NCI-H1092 treated with DMSO at 0.1 percent for 48 hours (cell line): ENCODE measurements around the gene SLC3A2.

ENCODE experiments used
- DNase-seq: peaks from one replicate; lab custom pipeline; 2025; lab: John Stamatoyannopoulos, UW

Gene SLC3A2

GRCh38 chr11:62881579-62882430 is 1.1 kb downstream of the SLC3A2 start:
- DNase-seq = peak; percentile 80

- DNase-seq = no peak
Observed at GRCh38 chr11:62882431-62882749, 1.7 kb downstream of the SLC3A2 start.

- no peak for DNase-seq
Observed at GRCh38 chr11:62882788-62883501, 2.2 kb downstream of the SLC3A2 start.

GRCh38 chr11:62883673-62884072 is 3.0 kb downstream of the SLC3A2 start:
- no peak for DNase-seq

GRCh38 chr11:62885137-62885750 is 4.5 kb downstream of the SLC3A2 start:
- no peak for DNase-seq

GRCh38 chr11:62888406-62888805 is 7.7 kb downstream of the SLC3A2 start:
- DNase-seq = no peak

- DNase-seq = no peak
Observed at GRCh38 chr11:62889126-62889483, 8.4 kb downstream of the SLC3A2 start.

GRCh38 chr11:62889484-62890437 is 9.1 kb downstream of the SLC3A2 start:
- DNase-seq = no peak

GRCh38 chr11:62892077-62892922 is 11.6 kb downstream of the SLC3A2 start:
- DNase-seq = no peak

GRCh38 chr11:62895501-62895900 is 14.8 kb downstream of the SLC3A2 start:
- DNase-seq = no peak

GRCh38 chr11:62896049-62896448 is 15.4 kb downstream of the SLC3A2 start:
- DNase-seq = no peak

GRCh38 chr11:62897311-62897710 is 16.6 kb downstream of the SLC3A2 start:
- DNase-seq = no peak

GRCh38 chr11:62898027-62898426 is 17.3 kb downstream of the SLC3A2 start:
- DNase-seq = no peak

- no peak for DNase-seq
Observed at GRCh38 chr11:62902932-62903331, 22.2 kb downstream of the SLC3A2 start.

- DNase-seq = no peak
Observed at GRCh38 chr11:62905296-62905695, 24.6 kb downstream of the SLC3A2 start.

- peak; percentile 77 for DNase-seq
Observed at GRCh38 chr11:62905927-62906531, 25.3 kb downstream of the SLC3A2 start.

- no peak for DNase-seq
Observed at GRCh38 chr11:62908468-62909072, 27.9 kb downstream of the SLC3A2 start.

GRCh38 chr11:62909107-62909894 is 28.6 kb downstream of the SLC3A2 start:
- peak; percentile 69 for DNase-seq

- no peak for DNase-seq
Observed at GRCh38 chr11:62910141-62910882, 29.6 kb downstream of the SLC3A2 start.
